Lower lobe of right lung (tissue), 2 donors: ENCODE measurements around the gene IL27RA. TPM values are rescaled to one million over a fixed set of nuclear protein-coding genes. Genes with fewer than 3 reads are reported as not detected.
A peak's percentile ranks its signal among the peaks of the same experiment; 100 is the strongest.
"Not testable (repeated sequence)": the region's sequence is repeated elsewhere in the genome, so short reads cannot be mapped to it uniquely, and the experiment has no call there.

Experiments used
- ATAC-seq, 2 donors: fragments of 200-7000 bp; cut with Tn5 transposase; one replicate each; pipeline ENCODE4 v1.9.1; 2020 to 2022; ENCODE audit warnings: mild to moderate bottlenecking in 2 of 2, moderate library complexity in 2 of 2
- DNase-seq: peaks from one replicate; pipeline ENCODE4 v3.0.0-alpha.2; 2020
- H3K27ac ChIP-seq: fragments of 200-600 bp; one replicate; pipeline ENCODE4 v1.8.0; 2022
- H3K27me3 ChIP-seq: fragments of 200-600 bp; one replicate; pipeline ENCODE4 v1.8.0; 2022; ENCODE audit warnings: low read depth
- H3K36me3 ChIP-seq: fragments of 200-600 bp; one replicate; pipeline ENCODE4 v1.8.0; 2022; ENCODE audit warnings: mild to moderate bottlenecking
- H3K4me1 ChIP-seq: fragments of 200-600 bp; one replicate; pipeline ENCODE4 v1.8.0; 2022
- H3K4me3 ChIP-seq: fragments of 200-600 bp; one replicate; pipeline ENCODE4 v1.8.0; 2022; ENCODE audit warnings: mild to moderate bottlenecking
- H3K9me3 ChIP-seq: fragments of 200-600 bp; one replicate; pipeline ENCODE4 v1.8.0; 2022
- intact Hi-C: fragments of 100-400 bp; cut with DNase I; formaldehyde crosslinking; loops from one replicate; pipeline ENCODE4 v1.11.0; 2022
- total RNA-seq: library from RNA; stranded (reverse); fragmentation: NEBNext Ultra II Directional; extraction: Animal tissue kit (Norgen Biotek cat#: 25700); gene quantifications from one replicate; pipeline ENCODE4 v1.2.1, GENCODE V29; 2021
- TF ChIP-seq, protein P1 (sequence below): fragments of 200-600 bp; IDR thresholded peaks from one replicate; pipeline ENCODE4 v1.8.0; 2022; ENCODE audit warnings: antibody characterized with exemption, mild to moderate bottlenecking
- donor health status: DM: no; HTN: yes; CAD: no; lungs with severe emphysema.

The IL27RA gene
- total RNA-seq, 1 donor from 2014 or later = 20.4 TPM

DNA sequence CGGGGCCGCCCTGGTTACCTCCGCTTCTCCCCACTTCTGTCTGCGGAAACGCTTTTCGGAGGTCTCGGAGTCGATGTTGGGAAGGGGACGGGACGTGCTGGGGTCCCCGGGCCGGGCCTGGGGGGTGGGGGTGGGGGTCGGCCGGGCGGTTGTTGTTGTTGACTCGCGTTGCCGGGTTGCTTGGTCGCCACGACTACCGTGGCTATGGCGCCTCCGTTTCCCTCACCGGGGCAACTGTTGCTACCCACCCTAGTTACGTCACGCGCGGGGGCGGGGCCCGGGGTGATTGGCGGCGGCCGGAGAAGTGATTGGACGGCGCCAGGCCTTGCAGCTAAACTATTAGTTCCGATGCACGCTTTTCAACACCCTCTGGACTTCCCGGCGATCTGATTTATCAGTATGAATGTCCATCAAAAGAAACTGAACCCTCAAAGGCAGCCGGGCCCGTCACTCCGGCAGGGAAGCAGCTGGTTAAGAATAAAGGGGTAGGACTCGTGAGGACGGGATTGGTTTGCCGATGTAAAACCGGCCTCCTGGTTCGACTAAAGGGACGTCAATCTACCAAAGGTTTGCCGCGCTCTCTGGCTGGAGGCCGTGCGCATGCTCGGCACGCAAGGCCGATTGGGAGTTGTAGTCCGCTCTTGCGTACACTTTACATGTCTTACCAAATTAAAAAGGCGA is 25.3 kb upstream of the IL27RA start, which contains the start of gene RFX1:
TSS of gene RFX1 (minus strand) at position 236 of the 681 bp plus-strand sequence. CDS start 12,477 bp downstream, outside the sequence.
- Histone ChIP-seq H3K27me3 (no peaks in the 10 kb centered on the region), H3K27ac (peak within 1 kb of the TSS; percentile 100), H3K9me3 (no peaks in the 10 kb centered on the region), H3K4me1 (peaks cover 32% of the 10 kb centered on the region), H3K36me3 (no peaks in the 10 kb centered on the region), H3K4me3 (peak within 1 kb of the TSS; percentile 67)
- intact Hi-C loops = no loop called here
- TF ChIP-seq, protein P1, sequence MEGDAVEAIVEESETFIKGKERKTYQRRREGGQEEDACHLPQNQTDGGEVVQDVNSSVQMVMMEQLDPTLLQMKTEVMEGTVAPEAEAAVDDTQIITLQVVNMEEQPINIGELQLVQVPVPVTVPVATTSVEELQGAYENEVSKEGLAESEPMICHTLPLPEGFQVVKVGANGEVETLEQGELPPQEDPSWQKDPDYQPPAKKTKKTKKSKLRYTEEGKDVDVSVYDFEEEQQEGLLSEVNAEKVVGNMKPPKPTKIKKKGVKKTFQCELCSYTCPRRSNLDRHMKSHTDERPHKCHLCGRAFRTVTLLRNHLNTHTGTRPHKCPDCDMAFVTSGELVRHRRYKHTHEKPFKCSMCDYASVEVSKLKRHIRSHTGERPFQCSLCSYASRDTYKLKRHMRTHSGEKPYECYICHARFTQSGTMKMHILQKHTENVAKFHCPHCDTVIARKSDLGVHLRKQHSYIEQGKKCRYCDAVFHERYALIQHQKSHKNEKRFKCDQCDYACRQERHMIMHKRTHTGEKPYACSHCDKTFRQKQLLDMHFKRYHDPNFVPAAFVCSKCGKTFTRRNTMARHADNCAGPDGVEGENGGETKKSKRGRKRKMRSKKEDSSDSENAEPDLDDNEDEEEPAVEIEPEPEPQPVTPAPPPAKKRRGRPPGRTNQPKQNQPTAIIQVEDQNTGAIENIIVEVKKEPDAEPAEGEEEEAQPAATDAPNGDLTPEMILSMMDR = no peak
- DNase-seq (peak; percentile 100), ATAC-seq (peak; percentile 91 to 94)

GRCh38 chr19:14006766-14007562 is 24.6 kb upstream of the IL27RA start:
- DNase-seq = peak; percentile 92
- no peaks in the 10 kb centered on the region for H3K27me3 ChIP-seq
- no peaks in the 10 kb centered on the region for H3K9me3 ChIP-seq
- TF ChIP-seq, protein P1 = no peak
- peaks cover 32% of the 10 kb centered on the region for H3K4me1 ChIP-seq
- peak; percentile 65 for ATAC-seq
- H3K4me3 ChIP-seq = peak overlapping the region; percentile 67
- intact Hi-C loops = no loop called here
- no peaks in the 10 kb centered on the region for H3K36me3 ChIP-seq
- H3K27ac ChIP-seq = peak overlapping the region; percentile 100

DNA sequence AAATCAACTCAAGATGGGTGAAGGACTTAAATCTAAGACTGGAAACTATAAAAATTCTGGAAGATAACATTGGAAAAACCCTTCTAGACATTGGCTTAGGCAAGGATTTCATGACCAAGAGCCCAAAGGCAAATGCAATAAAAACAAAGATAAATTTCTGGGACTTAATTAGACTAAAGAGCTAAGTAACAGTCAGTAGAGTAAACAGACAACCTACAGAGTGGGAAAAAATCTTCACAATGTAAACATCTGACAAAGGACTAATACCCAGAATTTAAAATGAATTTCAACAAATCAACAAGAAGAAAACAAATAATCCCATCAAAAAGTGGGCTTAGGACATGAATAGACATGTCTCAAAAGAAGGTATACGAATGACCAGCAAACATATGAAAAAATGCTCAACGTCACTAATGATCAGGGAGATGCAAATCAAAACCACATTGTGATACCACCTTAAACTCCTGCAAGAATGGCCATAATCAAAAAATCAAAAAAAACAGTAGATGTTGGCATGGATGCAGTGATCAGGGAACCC is 19.1 kb upstream of the IL27RA start:
- ATAC-seq = no peak
- Histone ChIP-seq H3K4me1 (no peaks in the 10 kb centered on the region), H3K27me3 (no peaks in the 10 kb centered on the region), H3K27ac (no peak overlapping the region), H3K36me3 (no peaks in the 10 kb centered on the region), H3K4me3 (no peak overlapping the region), H3K9me3 (no peaks in the 10 kb centered on the region)
- intact Hi-C loops = no loop called here
- no peak for DNase-seq
- TF ChIP-seq, protein P1 = no peak

GRCh38 chr19:14015524-14016035 is 16.0 kb upstream of the IL27RA start:
- Histone ChIP-seq H3K27me3 (no peaks in the 10 kb centered on the region), H3K4me3 (no peak overlapping the region), H3K9me3 (no peaks in the 10 kb centered on the region), H3K27ac (no peak overlapping the region), H3K36me3 (no peaks in the 10 kb centered on the region), H3K4me1 (peaks cover 13% of the 10 kb centered on the region)
- TF ChIP-seq, protein P1 = no peak
- ATAC-seq (no peak), DNase-seq (peak; percentile 5)
- intact Hi-C loops = no loop called here

- peaks cover 24% of the 10 kb centered on the region for H3K4me1 ChIP-seq
- intact Hi-C loops = no loop called here
- no peaks in the 10 kb centered on the region for H3K9me3 ChIP-seq
- H3K27ac ChIP-seq = no peak overlapping the region
- ATAC-seq (no peak), DNase-seq (peak; percentile 14)
- TF ChIP-seq, protein P1 = no peak
- H3K36me3 ChIP-seq = no peaks in the 10 kb centered on the region
- no peak overlapping the region for H3K4me3 ChIP-seq
- no peaks in the 10 kb centered on the region for H3K27me3 ChIP-seq
These were observed 12.5 kb upstream of the IL27RA start for GRCh38 chr19:14019100-14019499.

GRCh38 chr19:14019739-14020138 is 11.8 kb upstream of the IL27RA start:
- H3K36me3 ChIP-seq, ATAC-seq, H3K27ac ChIP-seq, intact Hi-C loops, H3K9me3 ChIP-seq, H3K4me3 ChIP-seq, H3K27me3 ChIP-seq: not testable (repeated sequence)
- H3K4me1 ChIP-seq = peaks cover 24% of the 10 kb centered on the region
- peak; percentile 6 for DNase-seq
